Karpas-422 (cell line): Measurements from ENCODE around the gene TMEM207. TPM values are rescaled to one million over a fixed set of nuclear protein-coding genes. Genes with fewer than 3 reads are reported as not detected.
"Not testable (repeated sequence)": the region's sequence is repeated elsewhere in the genome, so short reads cannot be mapped to it uniquely, and the experiment has no call there.

Source experiments
- DNase-seq: peaks from one replicate; pipeline ENCODE4 v3.0.0-alpha.2; 2015
- H2AFZ ChIP-seq: fragments of 200-600 bp; sonication (generic); 2 replicates; pipeline ENCODE4 v1.6.1; 2014; ENCODE audit warnings: antibody characterized with exemption, low read length, mixed read lengths
- H3K27ac ChIP-seq: fragments of 200-600 bp; sonication (generic); 2 replicates; pipeline ENCODE4 v1.5.1; 2014; ENCODE audit warnings: mild to moderate bottlenecking, low read length, moderate library complexity
- H3K27me3 ChIP-seq: fragments of 200-600 bp; sonication (generic); 2 replicates; pipeline ENCODE4 v1.6.1; 2014; ENCODE audit warnings: low read length, mixed read lengths
- H3K36me3 ChIP-seq: fragments of 200-600 bp; sonication (generic); 2 replicates; pipeline ENCODE4 v1.6.1; 2014; ENCODE audit warnings: low read length, mixed read lengths; ENCODE audit not compliant: insufficient read depth
- H3K4me1 ChIP-seq: fragments of 200-600 bp; sonication (generic); 2 replicates; pipeline ENCODE4 v1.6.1; 2014; ENCODE audit warnings: mild to moderate bottlenecking, low read length, mixed read lengths
- H3K4me2 ChIP-seq: fragments of 200-600 bp; sonication (generic); 2 replicates; pipeline ENCODE4 v1.6.1; 2014; ENCODE audit warnings: low read length, low read depth, mild to moderate bottlenecking; ENCODE audit not compliant: poor library complexity, severe bottlenecking
- H3K4me3 ChIP-seq: fragments of 200-600 bp; sonication (generic); 2 replicates; pipeline ENCODE4 v1.5.1; 2014; ENCODE audit warnings: mild to moderate bottlenecking, antibody characterized with exemption, low read length, mixed read lengths
- H3K79me2 ChIP-seq: fragments of 200-600 bp; sonication (generic); 2 replicates; pipeline ENCODE4 v1.6.1; 2014; ENCODE audit warnings: mild to moderate bottlenecking, low read length, mixed read lengths
- H3K9ac ChIP-seq: fragments of 200-600 bp; sonication (generic); 2 replicates; pipeline ENCODE4 v1.6.0; 2014; ENCODE audit warnings: low read length
- H3K9me2 ChIP-seq: fragments of 200-600 bp; sonication (generic), shearing (Covaris generic); replicated peaks from 2 replicates; pipeline ENCODE4 v1.6.0; 2014; ENCODE audit warnings: mild to moderate bottlenecking, low read length, moderate library complexity; ENCODE audit not compliant: insufficient read depth
- H3K9me3 ChIP-seq: fragments of 300-700, 200-600 bp; sonication (generic); 2 replicates; pipeline ENCODE4 v1.6.1; 2014; ENCODE audit warnings: low read length, mixed read lengths
- H4K20me1 ChIP-seq: fragments of 200-600 bp; sonication (generic); 2 replicates; pipeline ENCODE4 v1.6.1; 2014; ENCODE audit warnings: mild to moderate bottlenecking, antibody characterized with exemption, low read length, low read depth; ENCODE audit not compliant: insufficient read depth
- total RNA-seq: library from RNA; depleted of rRNA; stranded (reverse); fragments of >200 nt; shearing (Covaris generic); gene quantifications from 2 replicates; pipeline ENCODE4 v1.2.3, GENCODE V29; 2014; ENCODE audit warnings: low replicate concordance

Gene TMEM207
- total RNA-seq, 1 experiment from 2014 or later, result not detected

DNA sequence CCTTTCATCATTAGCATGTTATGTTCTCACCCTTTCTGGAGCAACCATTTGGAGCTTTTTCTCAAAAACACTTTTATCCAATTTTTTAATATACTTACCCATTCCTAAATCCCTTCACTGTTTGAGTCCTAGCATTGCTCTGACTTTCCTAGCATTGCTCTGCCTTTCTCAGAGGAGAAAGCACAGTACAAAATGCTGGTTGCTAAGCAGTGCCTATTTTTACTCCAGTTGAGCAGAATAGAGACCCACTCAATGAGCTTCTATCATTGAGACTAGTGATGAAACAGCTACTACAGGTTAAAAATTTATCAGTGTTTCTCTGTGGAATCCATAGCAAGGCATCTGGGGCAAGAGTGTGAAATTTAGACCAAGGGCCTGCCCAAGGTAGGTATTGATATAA is 42.4 kb upstream of the TMEM207 start:
- Histone ChIP-seq H4K20me1 (no peaks in the 10 kb centered on the region), H3K4me3 (no peak overlapping the region), H3K9ac (no peak overlapping the region), H3K4me2 (no peak overlapping the region), H3K79me2 (no peaks in the 10 kb centered on the region), H2AFZ (no peak overlapping the region), H3K4me1 (no peaks in the 10 kb centered on the region), H3K27me3 (no peaks in the 10 kb centered on the region), H3K27ac (no peak overlapping the region), H3K36me3 (no peaks in the 10 kb centered on the region), H3K9me2 (no peaks in the 10 kb centered on the region), H3K9me3 (no peaks in the 10 kb centered on the region)
- no peak for DNase-seq

DNA sequence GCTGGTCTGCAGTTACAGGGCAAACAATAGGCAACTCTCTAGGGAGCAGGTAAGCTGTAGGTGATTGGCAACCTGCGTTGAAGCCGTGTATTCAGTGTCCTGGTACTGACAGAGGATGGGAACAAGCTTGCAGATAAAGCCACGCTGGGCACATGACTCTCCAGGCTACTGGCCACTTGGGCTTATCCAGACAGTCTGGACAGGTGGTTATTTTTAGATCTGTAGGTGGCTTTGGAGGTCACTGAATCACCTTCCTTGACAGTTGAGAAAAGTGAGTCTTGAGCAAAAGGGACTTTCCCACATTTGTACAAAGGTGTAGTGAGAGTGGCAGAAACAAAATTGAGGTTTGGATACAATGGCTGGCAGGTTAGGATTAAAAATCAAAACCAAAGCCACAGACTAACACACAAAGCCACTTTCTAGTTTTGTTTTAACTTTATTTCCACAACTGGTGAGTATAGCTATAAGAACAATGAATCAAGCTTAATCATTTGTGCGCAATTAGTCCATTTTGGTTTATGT is 41.9 kb upstream of the TMEM207 start:
- Histone ChIP-seq H3K79me2 (no peaks in the 10 kb centered on the region), H3K4me2 (no peak overlapping the region), H3K9ac (no peak overlapping the region), H3K27me3 (no peaks in the 10 kb centered on the region), H3K4me3 (no peak overlapping the region), H2AFZ (no peak overlapping the region), H4K20me1 (no peaks in the 10 kb centered on the region), H3K4me1 (no peaks in the 10 kb centered on the region), H3K36me3 (no peaks in the 10 kb centered on the region), H3K9me2 (no peaks in the 10 kb centered on the region), H3K9me3 (no peaks in the 10 kb centered on the region), H3K27ac (no peak overlapping the region)
- DNase-seq, result no peak

DNA sequence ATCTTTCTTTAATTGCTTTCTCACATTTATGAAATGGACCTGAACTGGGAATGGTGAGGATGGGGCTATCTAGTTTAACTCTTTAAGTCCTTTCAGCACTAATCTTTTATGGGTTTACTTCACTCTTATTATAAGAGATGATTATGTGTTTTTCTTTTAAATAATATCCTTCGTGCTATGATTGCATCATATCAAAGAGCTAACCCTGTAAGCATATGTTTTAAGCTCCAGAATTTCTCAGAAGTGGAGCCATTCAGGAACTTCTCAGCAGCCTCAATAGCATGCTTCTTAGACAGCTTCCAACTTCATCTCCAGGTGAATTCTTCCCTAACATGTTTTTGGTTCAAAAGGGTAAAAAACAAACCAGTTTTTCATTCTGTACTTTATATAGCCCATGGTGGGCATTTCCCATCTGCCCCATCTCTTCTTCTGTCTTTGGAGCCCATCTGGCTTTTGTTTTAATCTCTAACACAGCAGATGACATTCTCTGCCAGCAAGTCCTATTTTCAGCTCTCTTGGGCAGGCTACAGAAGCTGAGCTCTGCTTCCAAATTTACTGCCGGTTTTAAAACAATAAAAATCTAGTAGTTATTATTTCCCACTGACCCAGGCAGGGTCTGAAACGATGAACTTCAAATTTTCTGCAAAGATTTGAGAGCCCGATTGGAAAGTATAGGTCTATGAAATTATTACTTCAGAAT is 37.4 kb upstream of the TMEM207 start:
- no peaks in the 10 kb centered on the region for H4K20me1 ChIP-seq
- no peak for DNase-seq
- no peak overlapping the region for H3K9ac ChIP-seq
- H3K9me2 ChIP-seq, result no peaks in the 10 kb centered on the region
- peaks cover 6% of the 10 kb centered on the region; the same call in 1 of the 2 replicates for H3K9me3 ChIP-seq
- H3K4me1 ChIP-seq, result no peaks in the 10 kb centered on the region
- no peak overlapping the region for H3K4me3 ChIP-seq
- H3K27me3 ChIP-seq, result no peaks in the 10 kb centered on the region
- no peak overlapping the region for H2AFZ ChIP-seq
- no peak overlapping the region for H3K27ac ChIP-seq
- no peaks in the 10 kb centered on the region for H3K79me2 ChIP-seq
- no peaks in the 10 kb centered on the region for H3K36me3 ChIP-seq
- H3K4me2 ChIP-seq, result no peak overlapping the region

DNA sequence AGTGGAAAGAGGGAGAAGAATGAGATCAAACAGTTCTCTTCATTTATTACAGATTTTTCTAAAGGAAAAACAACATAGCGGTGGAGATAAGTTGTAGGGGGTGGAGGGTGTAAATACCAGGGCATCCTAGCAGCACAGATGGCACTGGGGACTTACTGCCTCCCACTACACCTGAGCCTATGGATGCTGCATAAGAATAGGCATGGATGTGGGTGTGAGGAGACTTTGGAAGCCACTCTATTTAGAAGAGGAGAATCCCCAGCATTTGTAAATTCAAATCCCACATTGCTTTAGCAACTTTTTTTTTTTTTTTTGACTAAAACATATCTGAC is 36.8 kb upstream of the TMEM207 start:
- Histone ChIP-seq H3K4me3 (no peak overlapping the region), H3K4me2 (no peak overlapping the region), H3K9ac (no peak overlapping the region), H3K79me2 (no peaks in the 10 kb centered on the region), H3K9me3 (peaks cover 6% of the 10 kb centered on the region; the same call in 1 of the 2 replicates), H4K20me1 (no peaks in the 10 kb centered on the region), H3K4me1 (no peaks in the 10 kb centered on the region), H3K36me3 (no peaks in the 10 kb centered on the region), H3K27ac (no peak overlapping the region), H2AFZ (no peak overlapping the region), H3K9me2 (no peaks in the 10 kb centered on the region), H3K27me3 (no peaks in the 10 kb centered on the region)
- DNase-seq, result no peak

DNA sequence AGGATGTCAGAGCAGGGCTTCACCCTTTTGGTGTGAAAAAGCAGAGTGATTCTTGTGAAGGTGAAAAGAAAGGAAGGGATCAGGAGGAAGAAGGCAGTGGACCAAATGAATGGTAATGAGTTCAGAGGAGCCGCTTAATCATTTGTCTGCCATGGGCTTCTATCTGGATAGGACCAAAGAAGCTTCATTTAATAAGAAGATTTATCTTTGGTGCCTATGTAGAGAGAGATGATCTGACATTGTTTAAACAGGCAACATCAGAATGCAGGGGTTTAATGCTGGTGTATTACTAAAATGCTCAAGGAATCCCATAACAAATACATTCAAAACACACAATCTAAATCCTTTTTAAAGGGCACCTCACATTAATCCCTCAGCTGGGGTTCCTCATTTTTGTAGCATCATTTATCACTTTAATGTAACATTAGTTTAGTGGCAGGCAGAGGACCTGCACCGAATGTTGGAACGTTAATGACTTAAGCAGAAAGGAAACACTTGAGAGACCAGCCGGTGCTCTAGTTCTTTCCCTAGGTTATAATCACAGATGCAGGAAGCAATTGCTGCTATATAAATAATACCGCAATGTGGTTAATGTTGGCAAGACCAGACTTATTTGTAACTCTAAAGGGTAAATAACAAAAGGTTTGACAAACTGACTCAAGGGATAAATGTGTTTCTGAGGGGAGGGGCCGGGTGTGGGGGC is 36.3 kb upstream of the TMEM207 start:
- H3K27ac ChIP-seq, result no peak overlapping the region
- no peak overlapping the region for H3K4me3 ChIP-seq
- no peaks in the 10 kb centered on the region for H3K79me2 ChIP-seq
- no peaks in the 10 kb centered on the region for H3K36me3 ChIP-seq
- no peaks in the 10 kb centered on the region for H4K20me1 ChIP-seq
- no peaks in the 10 kb centered on the region for H3K27me3 ChIP-seq
- H3K9ac ChIP-seq, result no peak overlapping the region
- peaks cover 6% of the 10 kb centered on the region; the same call in 1 of the 2 replicates for H3K9me3 ChIP-seq
- H3K4me2 ChIP-seq, result no peak overlapping the region
- H3K4me1 ChIP-seq, result no peaks in the 10 kb centered on the region
- no peaks in the 10 kb centered on the region for H3K9me2 ChIP-seq
- DNase-seq, result no peak
- no peak overlapping the region for H2AFZ ChIP-seq

DNA sequence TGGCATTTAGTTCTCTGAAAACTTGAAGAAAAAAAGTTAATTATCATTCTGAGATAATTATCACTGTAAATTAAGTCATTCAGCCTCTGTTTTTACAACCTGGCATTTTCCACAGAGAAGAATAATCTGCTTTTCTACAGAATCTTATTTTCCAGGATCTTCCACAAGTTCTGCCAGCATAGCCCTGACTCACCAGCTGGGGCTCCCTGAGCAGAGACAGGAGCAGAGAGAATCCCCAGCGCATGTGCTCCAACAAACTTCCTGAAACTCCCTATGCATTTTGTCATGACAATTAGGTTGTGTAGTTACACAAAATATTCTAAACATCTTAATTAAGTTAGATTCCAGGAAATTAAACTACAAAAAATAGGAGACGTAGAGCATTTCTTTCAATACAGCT is 32.1 kb upstream of the TMEM207 start:
- Histone ChIP-seq H4K20me1 (no peaks in the 10 kb centered on the region), H3K4me1 (no peaks in the 10 kb centered on the region), H3K27ac (no peak overlapping the region), H3K36me3 (no peaks in the 10 kb centered on the region), H3K9ac (no peak overlapping the region), H3K9me3 (peaks cover 6% of the 10 kb centered on the region; the same call in 1 of the 2 replicates), H2AFZ (no peak overlapping the region), H3K4me3 (no peak overlapping the region), H3K9me2 (no peaks in the 10 kb centered on the region), H3K79me2 (no peaks in the 10 kb centered on the region), H3K4me2 (no peak overlapping the region), H3K27me3 (no peaks in the 10 kb centered on the region)
- no peak for DNase-seq

DNA sequence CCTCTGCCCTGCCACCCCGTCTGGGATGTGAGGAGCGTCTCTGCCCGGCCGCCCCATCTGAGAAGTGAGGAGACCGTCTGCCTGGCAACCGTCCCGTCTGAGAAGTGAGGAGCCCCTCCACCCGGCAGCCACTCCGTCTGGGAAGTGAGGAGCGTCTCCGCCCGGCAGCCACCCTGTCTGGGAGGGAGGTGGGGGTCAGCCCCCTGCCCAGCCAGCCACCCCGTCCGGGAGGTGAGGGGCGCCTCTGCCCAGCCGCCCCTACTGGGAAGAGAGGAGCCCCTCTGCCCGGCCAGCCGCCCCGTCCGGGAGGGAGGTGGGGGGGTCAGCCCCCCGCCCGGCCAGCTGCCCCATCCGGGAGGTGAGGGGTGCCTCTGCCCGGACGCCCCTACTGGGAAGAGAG is 23.6 kb upstream of the TMEM207 start:
- H3K9ac ChIP-seq, DNase-seq, H2AFZ ChIP-seq, H3K4me3 ChIP-seq, H3K79me2 ChIP-seq, H3K9me2 ChIP-seq, H3K27ac ChIP-seq, H3K4me2 ChIP-seq, H4K20me1 ChIP-seq, H3K27me3 ChIP-seq, H3K4me1 ChIP-seq, H3K36me3 ChIP-seq: not testable (repeated sequence)
- peaks cover 18% of the 10 kb centered on the region for H3K9me3 ChIP-seq

DNA sequence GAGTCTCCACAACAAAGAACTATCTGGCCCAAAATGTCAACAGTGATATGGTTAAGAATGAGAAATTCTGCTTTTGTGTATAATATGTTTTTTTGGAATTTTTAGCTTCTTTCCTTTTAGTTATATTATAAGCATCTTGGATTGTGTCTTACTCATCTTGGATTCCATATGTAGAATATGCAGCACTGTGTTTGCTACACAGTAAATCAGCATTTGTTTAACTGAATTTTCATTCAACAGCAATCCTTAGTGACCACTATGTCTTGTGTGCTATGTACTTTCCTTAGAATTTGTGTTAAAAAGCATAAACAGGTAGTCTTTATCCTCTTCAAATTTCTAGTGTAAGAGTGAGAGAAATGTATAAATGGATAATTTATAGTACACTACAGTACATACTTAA is 18.2 kb upstream of the TMEM207 start:
- Histone ChIP-seq H2AFZ (no peak overlapping the region), H3K79me2 (no peaks in the 10 kb centered on the region), H3K27ac (no peak overlapping the region), H3K4me1 (no peaks in the 10 kb centered on the region), H3K36me3 (no peaks in the 10 kb centered on the region), H3K27me3 (no peaks in the 10 kb centered on the region), H3K9me3 (peaks cover 22% of the 10 kb centered on the region), H4K20me1 (no peaks in the 10 kb centered on the region), H3K4me3 (no peak overlapping the region), H3K9ac (no peak overlapping the region), H3K4me2 (no peak overlapping the region), H3K9me2 (no peaks in the 10 kb centered on the region)
- no peak for DNase-seq
